Measurements from ENCODE around the gene UHMK1. TPM values are rescaled to one million over a fixed set of nuclear protein-coding genes. Genes with fewer than 3 reads are reported as not detected.
"Not testable (repeated sequence)": the region's sequence is repeated elsewhere in the genome, so short reads cannot be mapped to it uniquely, and the experiment has no call there.

The UHMK1 gene
- total RNA-seq, 1 experiment from 2014 or later, result 33.6 TPM

GRCh38 chr1:162560303-162561036, 62.9 kb downstream of the UHMK1 start:
- no peak for DNase-seq (ENCODE audit: low read depth)
- in situ Hi-C loops (cut with HindIII; ENCODE audit: low pct_unique_long_range_greater_than_20kb, low sequenced_read_pairs), result no loop called here

- in situ Hi-C loops (cut with HindIII; ENCODE audit: low pct_unique_long_range_greater_than_20kb, low sequenced_read_pairs), result no loop called here
- DNase-seq (ENCODE audit: low read depth), result peak; percentile 93
Observed at GRCh38 chr1:162561037-162561615, 63.5 kb downstream of the UHMK1 start.

GRCh38 chr1:162561616-162562469, 64.2 kb downstream of the UHMK1 start, which contains the start of gene UAP1:
Gene UAP1 (plus strand): TSS chr1:162561722. CDS start chr1:162566069, 4,347 bp downstream.
- in situ Hi-C loops (cut with HindIII; ENCODE audit: low pct_unique_long_range_greater_than_20kb, low sequenced_read_pairs), result no loop called here

GRCh38 chr1:162562470-162562828, 64.8 kb downstream of the UHMK1 start:
- in situ Hi-C loops (cut with HindIII; ENCODE audit: low pct_unique_long_range_greater_than_20kb, low sequenced_read_pairs), result no loop called here
- DNase-seq (ENCODE audit: low read depth), result peak; percentile 58

More at GRCh38 chr1:162561616-162562469, 64.2 kb downstream of the UHMK1 start, which contains the start of gene UAP1:
- no peak for DNase-seq (ENCODE audit: low read depth)

GRCh38 chr1:162564762-162565218, 67.2 kb downstream of the UHMK1 start:
- in situ Hi-C loops (cut with HindIII; ENCODE audit: low pct_unique_long_range_greater_than_20kb, low sequenced_read_pairs), result no loop called here
- no peak for DNase-seq (ENCODE audit: low read depth)

GRCh38 chr1:162565460-162565859, 67.8 kb downstream of the UHMK1 start:
- in situ Hi-C loops (cut with HindIII; ENCODE audit: low pct_unique_long_range_greater_than_20kb, low sequenced_read_pairs), result no loop called here
- no peak for DNase-seq (ENCODE audit: low read depth)

- in situ Hi-C loops (cut with HindIII; ENCODE audit: low pct_unique_long_range_greater_than_20kb, low sequenced_read_pairs), result no loop called here
- DNase-seq (ENCODE audit: low read depth), result no peak
Observed at GRCh38 chr1:162566870-162567269, 69.3 kb downstream of the UHMK1 start.

- in situ Hi-C loops (cut with HindIII; ENCODE audit: low pct_unique_long_range_greater_than_20kb, low sequenced_read_pairs), result no loop called here
- DNase-seq (ENCODE audit: low read depth), result no peak
Observed at GRCh38 chr1:162568802-162569201, 71.2 kb downstream of the UHMK1 start.

- no peak for DNase-seq (ENCODE audit: low read depth)
- in situ Hi-C loops (cut with HindIII; ENCODE audit: low pct_unique_long_range_greater_than_20kb, low sequenced_read_pairs), result no loop called here
Observed at GRCh38 chr1:162570718-162571117, 73.1 kb downstream of the UHMK1 start.

GRCh38 chr1:162571121-162571520, 73.5 kb downstream of the UHMK1 start:
- DNase-seq (ENCODE audit: low read depth); in situ Hi-C loops (cut with HindIII; ENCODE audit: low pct_unique_long_range_greater_than_20kb, low sequenced_read_pairs): not testable (repeated sequence)

GRCh38 chr1:162571696-162572095, 74.1 kb downstream of the UHMK1 start:
- DNase-seq (ENCODE audit: low read depth), result no peak
- in situ Hi-C loops (cut with HindIII; ENCODE audit: low pct_unique_long_range_greater_than_20kb, low sequenced_read_pairs), result no loop called here

GRCh38 chr1:162573136-162573535, 75.5 kb downstream of the UHMK1 start:
- in situ Hi-C loops (cut with HindIII; ENCODE audit: low pct_unique_long_range_greater_than_20kb, low sequenced_read_pairs), result no loop called here
- DNase-seq (ENCODE audit: low read depth), result no peak

GRCh38 chr1:162578071-162578700, 80.6 kb downstream of the UHMK1 start:
- DNase-seq (ENCODE audit: low read depth), result no peak
- in situ Hi-C loops (cut with HindIII; ENCODE audit: low pct_unique_long_range_greater_than_20kb, low sequenced_read_pairs), result no loop called here

- in situ Hi-C loops (cut with HindIII; ENCODE audit: low pct_unique_long_range_greater_than_20kb, low sequenced_read_pairs), result no loop called here
- no peak for DNase-seq (ENCODE audit: low read depth)
Observed at GRCh38 chr1:162578936-162579335, 81.3 kb downstream of the UHMK1 start.

Other genes starting within 250 kb of the UHMK1 start
- gene SPATA46, start 121.0 kb upstream of the UHMK1 start, total RNA-seq (2014; rRNA removed; shearing (Covaris generic); ENCODE audit: low replicate concordance), result not detected in 2 replicates
- gene C1orf226, start 116.1 kb upstream of the UHMK1 start, total RNA-seq (2014; rRNA removed; shearing (Covaris generic); ENCODE audit: low replicate concordance), result 0.03 TPM in 1 of 2 replicates, not detected in the other
- not detected in 2 replicates for gene SH2D1B, start 85.7 kb upstream of the UHMK1 start, total RNA-seq (2014; rRNA removed; shearing (Covaris generic); ENCODE audit: low replicate concordance)
- gene UAP1, start 63.9 kb downstream of the UHMK1 start, total RNA-seq (2014; rRNA removed; shearing (Covaris generic); ENCODE audit: low replicate concordance), result 39.4 and 46.9 TPM in 2 replicates
- gene DDR2, start 134.6 kb downstream of the UHMK1 start, total RNA-seq (2014; rRNA removed; shearing (Covaris generic); ENCODE audit: low replicate concordance), result not detected in 2 replicates